H9 (cell line): ENCODE results near the gene POFUT1. TPM values are rescaled to one million over a fixed set of nuclear protein-coding genes. Genes with fewer than 3 reads are reported as not detected.
A peak's percentile ranks its signal among the peaks of the same experiment; 100 is the strongest.

Experiments used
- DNase-seq: peaks from one replicate; pipeline ENCODE4 v3.0.0-alpha.2; 2017
- H2AFZ ChIP-seq: one replicate; pipeline ENCODE4 v1.6.1; 2013; ENCODE audit warnings: mild to moderate bottlenecking, low read length, control low read depth, moderate library complexity
- H2AK5ac ChIP-seq: 2 replicates; pipeline ENCODE4 v1.6.1; 2013; ENCODE audit warnings: low read length, control low read depth, mixed read lengths; ENCODE audit not compliant: insufficient read length
- H2BK120ac ChIP-seq: one replicate; pipeline ENCODE4 v1.6.1; 2013; ENCODE audit warnings: low read depth, mild to moderate bottlenecking, low read length, control low read depth, inconsistent platforms; ENCODE audit not compliant: poor library complexity, severe bottlenecking
- H2BK12ac ChIP-seq: 2 replicates; pipeline ENCODE4 v1.6.1; 2013; ENCODE audit warnings: low read length, control low read depth, mixed read lengths, low read depth; ENCODE audit not compliant: insufficient read length
- H2BK15ac ChIP-seq: 2 replicates; pipeline ENCODE4 v1.6.1; 2013; ENCODE audit warnings: low read depth, low read length, control low read depth
- H2BK20ac ChIP-seq: one replicate; pipeline ENCODE4 v1.6.1; 2013; ENCODE audit warnings: low read depth, mild to moderate bottlenecking, low read length, control low read depth, inconsistent platforms; ENCODE audit not compliant: poor library complexity, severe bottlenecking
- H2BK5ac ChIP-seq: 2 replicates; pipeline ENCODE4 v1.6.1; 2013; ENCODE audit warnings: low read length, control low read depth, mixed read lengths; ENCODE audit not compliant: insufficient read length
- H3K14ac ChIP-seq: 2 replicates; pipeline ENCODE4 v1.6.1; 2013; ENCODE audit warnings: low read length, control low read depth; ENCODE audit not compliant: insufficient read depth
- H3K18ac ChIP-seq: 2 replicates; pipeline ENCODE4 v1.6.1; 2013; ENCODE audit warnings: low read depth, mild to moderate bottlenecking, mixed read lengths, low read length, control low read depth; ENCODE audit not compliant: insufficient read length
- H3K23ac ChIP-seq: 2 replicates; pipeline ENCODE4 v1.6.1; 2013; ENCODE audit warnings: low read length, control low read depth, mixed read lengths, low read depth; ENCODE audit not compliant: insufficient read length
- H3K23me2 ChIP-seq: 2 replicates; pipeline ENCODE4 v1.6.1; 2013; ENCODE audit warnings: low read depth, mild to moderate bottlenecking, mixed read lengths, low read length, control low read depth; ENCODE audit not compliant: insufficient read length, poor library complexity, severe bottlenecking
- H3K27ac ChIP-seq: 2 replicates; pipeline ENCODE4 v1.5.1; 2013; ENCODE audit warnings: low read length, control low read depth, mixed read lengths, low read depth; ENCODE audit not compliant: insufficient read length
- H3K27me3 ChIP-seq: 2 replicates; pipeline ENCODE4 v1.6.1; 2013; ENCODE audit warnings: low read length, control low read depth, inconsistent platforms; ENCODE audit not compliant: insufficient read depth
- H3K4ac ChIP-seq: 2 replicates; pipeline ENCODE4 v1.6.1; 2013; ENCODE audit warnings: low read depth, mild to moderate bottlenecking, control low read depth, inconsistent platforms, low read length, moderate library complexity
- H3K4me1 ChIP-seq: 2 replicates; pipeline ENCODE4 v1.6.1; 2013; ENCODE audit warnings: low read length, control low read depth, inconsistent platforms; ENCODE audit not compliant: insufficient read depth
- H3K4me2 ChIP-seq: 2 replicates; pipeline ENCODE4 v1.6.1; 2013; ENCODE audit warnings: low read length, control low read depth, mixed read lengths; ENCODE audit not compliant: insufficient read length, insufficient read depth
- H3K56ac ChIP-seq: 2 replicates; pipeline ENCODE4 v1.6.1; 2013; ENCODE audit warnings: low read depth, mild to moderate bottlenecking, mixed read lengths, low read length, control low read depth; ENCODE audit not compliant: insufficient read length
- H3K79me1 ChIP-seq: 2 replicates; pipeline ENCODE4 v1.6.1; 2013; ENCODE audit warnings: low read depth, mild to moderate bottlenecking, moderate library complexity, low read length, control low read depth, inconsistent platforms; ENCODE audit not compliant: insufficient read depth, poor library complexity, severe bottlenecking
- H3K79me2 ChIP-seq: 2 replicates; pipeline ENCODE4 v1.6.1; 2013; ENCODE audit warnings: low read length, control low read depth, inconsistent platforms; ENCODE audit not compliant: insufficient read depth
- H3K9ac ChIP-seq: 2 replicates; pipeline ENCODE4 v1.6.1; 2013; ENCODE audit warnings: low read length, control low read depth, mixed read lengths; ENCODE audit not compliant: insufficient read length; ENCODE audit errors: extremely low read depth
- H3K9me3 ChIP-seq: one replicate; pipeline ENCODE4 v1.6.1; 2013; ENCODE audit warnings: low read depth, low read length, inconsistent platforms; ENCODE audit not compliant: control insufficient read depth
- H3T11ph ChIP-seq: one replicate; pipeline ENCODE4 v1.6.1; 2013; ENCODE audit warnings: mild to moderate bottlenecking, low read length, control low read depth, inconsistent platforms
- H4K20me1 ChIP-seq: one replicate; pipeline ENCODE4 v1.6.1; 2013; ENCODE audit not compliant: control insufficient read depth, insufficient read length, insufficient read depth
- H4K5ac ChIP-seq: 2 replicates; pipeline ENCODE4 v1.6.1; 2013; ENCODE audit warnings: low read depth, mild to moderate bottlenecking, mixed read lengths, low read length, control low read depth; ENCODE audit not compliant: insufficient read length
- H4K8ac ChIP-seq: replicated peaks from 2 replicates; pipeline ENCODE4 v1.6.1; 2013; ENCODE audit warnings: low read length, control low read depth, mixed read lengths, low read depth; ENCODE audit not compliant: insufficient read length
- H4K91ac ChIP-seq: 2 replicates; pipeline ENCODE4 v1.6.1; 2013; ENCODE audit warnings: low read depth, mild to moderate bottlenecking, moderate library complexity, mixed read lengths, low read length, control low read depth; ENCODE audit not compliant: insufficient read length
- H3K27ac Mint-ChIP-seq, 3 experiments: 2 replicates in 2 of 3; 3 replicates in 1 of 3; pipeline ENCODE4 v1.8.0; 2020 to 2021; ENCODE audit warnings: mixed read lengths in 3 of 3, mild to moderate bottlenecking in 1 of 3, moderate library complexity in 1 of 3
- H3K27me3 Mint-ChIP-seq: 2 replicates; pipeline ENCODE4 v1.8.0; 2021; ENCODE audit warnings: low read depth, mild to moderate bottlenecking, moderate library complexity, mixed read lengths
- H3K36me3 Mint-ChIP-seq, 3 experiments: 2 replicates in 2 of 3; 3 replicates in 1 of 3; pipeline ENCODE4 v1.8.0; 2020 to 2021; ENCODE audit warnings: low read depth in 3 of 3, mixed read lengths in 3 of 3; ENCODE audit not compliant: insufficient read depth in 1 of 3
- H3K4me1 Mint-ChIP-seq, 2 experiments: 2 replicates each; pipeline ENCODE4 v1.8.0; 2020; ENCODE audit warnings: mixed read lengths in 2 of 2
- H3K4me3 Mint-ChIP-seq, 2 experiments: 2 replicates in 1 of 2; 3 replicates in 1 of 2; pipeline ENCODE4 v1.8.0; 2020 to 2021; ENCODE audit warnings: mild to moderate bottlenecking in 2 of 2, mixed read lengths in 2 of 2, moderate library complexity in 1 of 2
- H3K9me3 Mint-ChIP-seq, 2 experiments: 2 replicates in 1 of 2; 3 replicates in 1 of 2; pipeline ENCODE4 v1.8.0; 2020; ENCODE audit warnings: mild to moderate bottlenecking in 2 of 2, mixed read lengths in 2 of 2, moderate library complexity in 1 of 2
- WGBS: extraction: QIAGEN DNeasy Blood & Tissue Kit; methylation state at CpG from one replicate; pipeline ENCODE4 v1.1.7; 2013; ENCODE audit warnings: missing lambda C conversion rate, low lambda C conversion rate, mixed read lengths; ENCODE audit not compliant: insufficient read length; ENCODE audit errors: extremely low coverage; 5-methylcytosine and 5-hydroxymethylcytosine counted together
- total RNA-seq: library from RNA; stranded (reverse); gene quantifications from 2 replicates; pipeline ENCODE4 v1.2.1, GENCODE V29; 2021
- TF ChIP-seq, protein P1 (sequence below): fragments of 200-600 bp; sonication (generic); conservative IDR thresholded peaks from 3 replicates; pipeline ENCODE4 v1.8.0; 2021; ENCODE audit warnings: antibody characterized with exemption, mild to moderate bottlenecking

POFUT1 gene
- total RNA-seq, 1 experiment from 2014 or later = 41.2 TPM

DNA sequence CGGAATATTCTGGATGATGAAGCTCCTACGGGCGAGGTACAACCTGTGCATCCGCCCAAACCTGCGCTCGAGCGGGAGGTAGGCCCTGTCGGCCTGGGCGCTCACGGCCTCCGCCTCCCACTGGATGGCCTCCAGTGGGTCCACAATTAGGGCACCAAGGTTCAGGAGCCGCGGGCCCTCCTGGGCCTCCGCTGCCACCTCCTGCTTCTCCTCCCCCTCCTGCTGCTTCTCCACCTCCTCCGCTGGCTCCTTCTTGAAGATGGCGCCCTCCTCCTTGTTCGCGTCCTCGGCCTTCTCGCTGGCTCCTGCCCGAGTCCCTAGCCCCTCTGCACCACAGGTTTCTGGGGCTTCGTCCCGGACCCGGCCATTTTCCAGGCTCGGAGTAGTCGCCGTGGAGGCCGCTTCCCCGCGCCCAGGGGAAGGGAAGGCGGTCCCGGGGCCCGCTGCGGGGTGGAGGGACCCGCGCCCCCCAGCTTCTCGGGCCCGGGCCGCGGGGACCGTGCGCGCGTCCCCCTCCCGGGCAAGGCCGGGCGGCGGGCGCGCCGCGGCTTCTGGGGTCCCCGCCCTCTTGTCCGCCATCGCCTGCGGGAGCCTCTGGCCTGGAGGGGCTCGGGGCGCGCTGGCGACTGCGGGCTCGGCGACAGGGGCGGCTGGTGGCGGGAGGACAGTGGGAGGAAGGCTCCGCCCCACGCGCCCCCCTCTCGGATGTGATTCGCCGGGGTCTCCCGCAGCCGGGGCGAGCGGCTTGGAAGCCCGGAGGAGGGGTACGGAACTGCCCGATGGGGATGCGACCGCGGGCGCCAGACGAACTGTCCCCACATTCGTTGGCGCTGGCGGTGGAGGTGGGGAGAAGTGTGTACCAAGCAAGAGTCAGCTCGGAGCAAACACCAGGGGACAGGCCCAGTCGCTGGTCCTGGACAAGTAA lies 17.7 kb upstream of the POFUT1 start:
- H3K36me3 Mint-ChIP-seq = peaks cover 8 to 28% (median 18%) of the 10 kb centered on the region in 3 experiments; a peak in 6 of 7 replicates
- no CpG with 5 or more reads among the region's 88 CpGs for WGBS
- no peaks in the 10 kb centered on the region for H3K27me3 Mint-ChIP-seq

More for the DNA sequence above, 17.7 kb upstream of the POFUT1 start:
- Histone ChIP-seq H3K23ac (no peak overlapping the region), H2AK5ac (no peak overlapping the region), H3K79me1 (no peaks in the 10 kb centered on the region), H3T11ph (no peak overlapping the region), H3K18ac (peak overlapping the region; percentile 83), H2BK12ac (no peak overlapping the region), H4K20me1 (no peaks in the 10 kb centered on the region), H3K4me1 (no peaks in the 10 kb centered on the region), H3K9ac (peak overlapping the region; percentile 58), H4K91ac (no peak overlapping the region), H3K56ac (no peak overlapping the region), H2BK20ac (no peak overlapping the region), H3K27me3 (no peaks in the 10 kb centered on the region), H2AFZ (no peak overlapping the region), H3K9me3 (no peaks in the 10 kb centered on the region), H3K4ac (no peak overlapping the region), H2BK120ac (no peak overlapping the region), H2BK5ac (no peak overlapping the region), H4K8ac (no peak overlapping the region), H3K23me2 (peaks cover 14% of the 10 kb centered on the region), H3K14ac (peak overlapping the region; percentile 88), H3K27ac (no peak overlapping the region), H3K4me2 (peak overlapping the region; percentile 73), H3K79me2 (no peaks in the 10 kb centered on the region), H2BK15ac (no peak overlapping the region), H4K5ac (no peak overlapping the region)
- Mint-ChIP-seq H3K9me3 (no peaks in the 10 kb centered on the region; a peak in 1 of 5 replicates), H3K4me1 (peaks cover 16 to 19% of the 10 kb centered on the region in 2 experiments), H3K4me3 (peak overlapping the region; percentile 75 to 84), H3K27ac (peak overlapping the region in 2 of 3 experiments; percentile 63 to 72; a peak in 2 of 7 replicates)
- TF ChIP-seq, protein P1, sequence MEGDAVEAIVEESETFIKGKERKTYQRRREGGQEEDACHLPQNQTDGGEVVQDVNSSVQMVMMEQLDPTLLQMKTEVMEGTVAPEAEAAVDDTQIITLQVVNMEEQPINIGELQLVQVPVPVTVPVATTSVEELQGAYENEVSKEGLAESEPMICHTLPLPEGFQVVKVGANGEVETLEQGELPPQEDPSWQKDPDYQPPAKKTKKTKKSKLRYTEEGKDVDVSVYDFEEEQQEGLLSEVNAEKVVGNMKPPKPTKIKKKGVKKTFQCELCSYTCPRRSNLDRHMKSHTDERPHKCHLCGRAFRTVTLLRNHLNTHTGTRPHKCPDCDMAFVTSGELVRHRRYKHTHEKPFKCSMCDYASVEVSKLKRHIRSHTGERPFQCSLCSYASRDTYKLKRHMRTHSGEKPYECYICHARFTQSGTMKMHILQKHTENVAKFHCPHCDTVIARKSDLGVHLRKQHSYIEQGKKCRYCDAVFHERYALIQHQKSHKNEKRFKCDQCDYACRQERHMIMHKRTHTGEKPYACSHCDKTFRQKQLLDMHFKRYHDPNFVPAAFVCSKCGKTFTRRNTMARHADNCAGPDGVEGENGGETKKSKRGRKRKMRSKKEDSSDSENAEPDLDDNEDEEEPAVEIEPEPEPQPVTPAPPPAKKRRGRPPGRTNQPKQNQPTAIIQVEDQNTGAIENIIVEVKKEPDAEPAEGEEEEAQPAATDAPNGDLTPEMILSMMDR = no peak
- DNase-seq = peak; percentile 75
